ENCODE results near the gene ERRFI1.

Gene ERRFI1

GRCh38 chr1:8017495-8018197, 8.5 kb downstream of the ERRFI1 start:
- DNase-seq, result peak; percentile 71

GRCh38 chr1:8016895-8017241, 9.2 kb downstream of the ERRFI1 start:
- no peak for DNase-seq

GRCh38 chr1:8016210-8016894, 9.8 kb downstream of the ERRFI1 start:
- no peak for DNase-seq

- no peak for DNase-seq
Observed at GRCh38 chr1:8015809-8016165, 10.3 kb downstream of the ERRFI1 start.

GRCh38 chr1:8015036-8015808, 10.9 kb downstream of the ERRFI1 start:
- DNase-seq, result peak; percentile 59

GRCh38 chr1:8014381-8014988, 11.6 kb downstream of the ERRFI1 start:
- DNase-seq, result no peak

- no peak for DNase-seq
Observed at GRCh38 chr1:8013800-8014199, 12.3 kb downstream of the ERRFI1 start.

GRCh38 chr1:8013399-8013798, 12.7 kb downstream of the ERRFI1 start:
- no peak for DNase-seq

- no peak for DNase-seq
Observed at GRCh38 chr1:8012955-8013354, 13.2 kb downstream of the ERRFI1 start.

GRCh38 chr1:8011923-8012858, 13.9 kb downstream of the ERRFI1 start:
- DNase-seq, result no peak

- DNase-seq, result no peak
Observed at GRCh38 chr1:8011016-8011415, 15.1 kb downstream of the ERRFI1 start.

GRCh38 chr1:8010080-8010664, 15.9 kb downstream of the ERRFI1 start:
- DNase-seq, result no peak

GRCh38 chr1:8009043-8010002, 16.8 kb downstream of the ERRFI1 start:
- no peak for DNase-seq

- DNase-seq, result peak; percentile 84
Observed at GRCh38 chr1:8006037-8006963, 19.8 kb downstream of the ERRFI1 start.

GRCh38 chr1:8004803-8005573, 21.1 kb downstream of the ERRFI1 start:
- DNase-seq, result peak; percentile 19

- DNase-seq, result no peak
Observed at GRCh38 chr1:8004113-8004802, 21.9 kb downstream of the ERRFI1 start.

GRCh38 chr1:8003438-8004112, 22.5 kb downstream of the ERRFI1 start:
- no peak for DNase-seq

- DNase-seq, result no peak
Observed at GRCh38 chr1:8002921-8003320, 23.2 kb downstream of the ERRFI1 start.

Data from DMS79 treated with DMSO at 0.1 percent for 48 hours (cell line).